Rectal smooth muscle tissue (tissue), 1 donor: ENCODE data around the gene VEGFA.
"Not testable (repeated sequence)": the region's sequence is repeated elsewhere in the genome, so short reads cannot be mapped to it uniquely, and the experiment has no call there.

ENCODE experiments used
- H3K27ac ChIP-seq: one replicate; pipeline ENCODE4 v1.7.0; 2013; ENCODE audit warnings: low read depth, low read length, inconsistent platforms
- H3K27me3 ChIP-seq: one replicate; pipeline ENCODE4 v1.7.0; 2013; ENCODE audit warnings: low read length; ENCODE audit not compliant: control insufficient read depth, insufficient read depth
- H3K36me3 ChIP-seq: one replicate; pipeline ENCODE4 v1.7.0; 2013; ENCODE audit warnings: low read length; ENCODE audit not compliant: control insufficient read depth, insufficient read depth
- H3K4me1 ChIP-seq: one replicate; pipeline ENCODE4 v1.7.0; 2013; ENCODE audit warnings: low read length; ENCODE audit not compliant: control insufficient read depth, insufficient read depth
- H3K4me3 ChIP-seq: one replicate; pipeline ENCODE4 v1.7.0; 2013; ENCODE audit warnings: low read length
- H3K9ac ChIP-seq: one replicate; pipeline ENCODE4 v1.7.0; 2013; ENCODE audit warnings: low read length

Gene VEGFA

DNA sequence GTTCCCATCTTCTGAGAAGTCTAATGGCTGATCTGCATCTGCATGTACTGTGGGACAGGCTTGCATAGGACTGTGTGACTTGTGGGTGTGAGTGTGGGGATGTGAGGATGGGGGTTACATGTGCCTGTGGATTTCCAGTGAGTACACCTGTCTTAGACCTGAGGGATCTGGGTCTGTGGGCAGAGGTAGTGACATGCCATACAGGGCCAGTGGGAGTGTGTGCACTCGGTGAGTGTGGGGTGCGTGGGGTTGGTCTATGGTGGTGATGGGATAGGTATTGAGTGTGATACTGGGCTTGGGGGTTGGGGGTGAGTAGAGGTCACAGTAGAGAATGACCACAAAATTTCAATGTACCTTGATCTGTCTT is 41.7 kb downstream of the VEGFA start:
- Histone ChIP-seq H3K4me1 (no peaks in the 10 kb centered on the region), H3K36me3 (no peaks in the 10 kb centered on the region), H3K27ac (no peak overlapping the region), H3K27me3 (no peaks in the 10 kb centered on the region), H3K9ac (no peak overlapping the region), H3K4me3 (no peak overlapping the region)

DNA sequence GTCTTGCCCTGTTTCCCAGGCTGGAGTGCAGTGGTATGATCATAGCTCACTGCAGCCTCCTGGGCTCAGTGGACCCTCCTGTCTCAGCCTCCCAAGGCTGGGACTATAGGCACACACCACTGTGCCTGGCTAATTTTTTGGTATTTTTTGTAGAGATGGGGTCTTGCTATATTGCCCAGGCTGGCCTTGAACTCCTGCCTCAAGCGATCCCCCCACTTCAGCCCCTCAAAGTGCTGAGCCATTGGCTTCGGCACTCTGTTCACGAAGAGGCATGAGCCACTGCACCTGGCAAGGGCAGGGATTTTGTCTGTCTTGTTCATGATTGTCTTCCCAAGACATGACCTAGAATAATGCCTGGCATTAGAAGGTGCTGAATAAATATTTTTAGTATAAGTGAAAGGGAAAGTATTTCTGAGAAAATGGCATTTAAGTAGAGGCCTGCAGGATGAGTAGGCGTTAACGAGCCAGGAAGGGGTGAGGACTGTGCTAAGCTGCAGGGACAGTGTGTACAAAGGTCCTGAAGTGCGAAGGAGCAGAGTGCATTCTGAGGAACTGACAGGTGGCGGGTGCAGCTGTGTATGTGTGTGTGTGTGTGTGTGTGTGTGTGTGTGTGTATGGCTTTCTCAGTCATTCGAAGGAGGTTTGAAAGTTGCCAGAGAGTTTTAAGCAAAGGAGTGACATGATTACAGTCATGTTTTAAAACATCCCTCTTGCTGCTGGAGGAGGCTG is 43.0 kb downstream of the VEGFA start:
- Histone ChIP-seq H3K27ac (no peak overlapping the region), H3K4me1 (no peaks in the 10 kb centered on the region), H3K36me3 (no peaks in the 10 kb centered on the region), H3K4me3 (no peak overlapping the region), H3K27me3 (no peaks in the 10 kb centered on the region), H3K9ac (no peak overlapping the region)

DNA sequence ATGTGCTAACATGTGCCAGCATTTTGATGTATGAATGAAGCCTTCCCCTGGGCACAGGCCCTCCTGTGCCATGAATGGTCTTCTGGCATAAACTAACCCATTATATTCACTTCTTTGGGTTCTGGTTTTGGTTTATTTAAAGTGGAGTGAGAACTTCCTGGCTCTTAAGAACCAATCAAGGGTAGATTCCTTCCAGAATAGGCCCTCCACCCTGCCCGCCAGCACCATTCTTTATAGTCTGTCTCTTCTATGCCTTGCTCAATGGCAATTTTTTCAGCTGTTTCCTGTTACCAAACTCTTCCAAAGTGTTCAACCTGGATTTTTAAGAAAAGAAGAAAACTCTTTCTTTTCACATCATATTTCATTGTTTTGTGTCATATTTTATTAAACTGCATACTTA is 44.1 kb downstream of the VEGFA start:
- H3K36me3 ChIP-seq = no peaks in the 10 kb centered on the region
- H3K4me3 ChIP-seq = no peak overlapping the region
- H3K4me1 ChIP-seq = no peaks in the 10 kb centered on the region
- H3K27ac ChIP-seq = no peak overlapping the region
- no peaks in the 10 kb centered on the region for H3K27me3 ChIP-seq
- no peak overlapping the region for H3K9ac ChIP-seq

DNA sequence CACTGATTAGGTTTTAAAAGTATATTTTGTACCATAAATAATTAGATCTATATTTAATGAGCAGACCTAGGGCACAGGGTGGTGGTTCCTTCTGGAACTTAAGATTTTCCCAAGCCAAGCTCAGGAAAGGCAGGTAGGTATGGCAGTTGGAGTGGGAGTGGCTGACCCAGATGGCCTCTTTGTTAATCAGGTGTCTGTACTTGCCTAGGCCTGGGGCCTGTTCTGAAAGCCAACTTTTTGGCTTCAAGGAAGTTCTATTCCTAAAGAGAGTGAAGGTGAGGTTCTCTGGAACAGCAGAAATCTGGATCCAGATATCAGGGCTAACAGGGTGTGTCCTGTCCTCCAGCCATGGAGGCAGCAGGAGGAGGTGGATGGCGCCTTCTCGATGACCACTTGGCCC is 44.9 kb downstream of the VEGFA start:
- Histone ChIP-seq H3K9ac (no peak overlapping the region), H3K4me1 (no peaks in the 10 kb centered on the region), H3K27me3 (no peaks in the 10 kb centered on the region), H3K4me3 (no peak overlapping the region), H3K27ac (no peak overlapping the region), H3K36me3 (no peaks in the 10 kb centered on the region)

DNA sequence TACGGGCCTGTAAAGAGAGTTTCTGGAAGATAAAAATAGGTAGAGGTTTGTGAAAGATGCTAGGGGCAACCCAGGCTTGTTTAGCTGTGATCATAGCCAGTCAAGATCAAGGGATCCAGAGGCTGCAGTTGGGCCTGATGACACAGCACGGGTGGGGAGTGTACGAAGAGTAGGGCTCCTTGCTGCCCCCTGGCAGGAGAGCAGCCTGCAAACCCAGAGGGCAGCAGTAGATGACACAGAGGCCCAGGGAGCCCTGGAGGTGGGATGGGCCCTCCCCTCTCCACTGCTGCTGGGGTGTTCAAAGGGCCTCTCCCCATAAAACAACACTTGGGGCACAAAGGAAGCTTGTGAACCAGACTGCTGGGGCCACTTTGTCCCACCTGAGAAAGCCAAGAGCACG is 47.2 kb downstream of the VEGFA start:
- no peaks in the 10 kb centered on the region for H3K36me3 ChIP-seq
- no peaks in the 10 kb centered on the region for H3K4me1 ChIP-seq
- no peak overlapping the region for H3K27ac ChIP-seq
- H3K9ac ChIP-seq = no peak overlapping the region
- no peaks in the 10 kb centered on the region for H3K27me3 ChIP-seq
- no peak overlapping the region for H3K4me3 ChIP-seq

DNA sequence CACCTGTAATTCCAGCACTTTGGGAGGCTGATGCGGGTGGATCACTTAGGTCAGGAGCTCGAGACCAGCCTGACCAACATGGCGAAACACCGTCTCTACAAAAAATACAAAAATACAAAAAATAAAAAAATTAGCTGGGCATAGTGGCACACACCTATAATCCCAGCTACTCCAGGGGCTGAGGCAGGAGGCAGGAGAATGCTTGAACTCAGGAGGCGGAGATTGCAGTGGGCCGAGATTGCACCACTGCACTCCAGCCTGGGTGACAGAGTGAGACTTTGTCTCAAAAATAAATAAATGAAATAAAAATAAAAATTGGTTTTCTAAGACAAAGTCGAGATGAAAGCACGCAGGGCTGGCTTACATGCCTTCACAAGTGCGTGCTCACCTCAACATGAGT is 49.0 kb downstream of the VEGFA start:
- H3K27ac ChIP-seq, H3K27me3 ChIP-seq, H3K4me3 ChIP-seq, H3K36me3 ChIP-seq, H3K4me1 ChIP-seq, H3K9ac ChIP-seq: not testable (repeated sequence)

DNA sequence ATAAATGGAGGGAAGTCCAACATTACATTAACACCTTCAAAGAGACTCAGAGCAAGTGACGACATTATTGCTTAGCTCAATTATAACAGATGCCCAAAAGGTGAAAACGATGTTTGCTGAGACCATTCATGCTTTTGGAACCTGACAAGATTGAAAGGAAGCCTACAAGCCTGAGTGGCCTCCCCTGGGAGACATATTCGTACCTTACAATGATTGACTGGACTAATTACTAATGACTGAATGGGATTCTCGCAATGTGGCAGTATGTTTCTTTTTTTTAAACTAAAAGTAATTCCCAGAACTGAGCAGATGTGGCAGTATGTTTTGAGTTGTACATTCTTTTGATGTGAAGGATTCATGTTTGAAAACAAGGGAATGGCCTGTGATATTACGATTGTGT is 49.9 kb downstream of the VEGFA start:
- H3K4me3 ChIP-seq = no peak overlapping the region
- no peaks in the 10 kb centered on the region for H3K27me3 ChIP-seq
- H3K4me1 ChIP-seq = no peaks in the 10 kb centered on the region
- no peak overlapping the region for H3K9ac ChIP-seq
- no peaks in the 10 kb centered on the region for H3K36me3 ChIP-seq
- H3K27ac ChIP-seq = no peak overlapping the region

DNA sequence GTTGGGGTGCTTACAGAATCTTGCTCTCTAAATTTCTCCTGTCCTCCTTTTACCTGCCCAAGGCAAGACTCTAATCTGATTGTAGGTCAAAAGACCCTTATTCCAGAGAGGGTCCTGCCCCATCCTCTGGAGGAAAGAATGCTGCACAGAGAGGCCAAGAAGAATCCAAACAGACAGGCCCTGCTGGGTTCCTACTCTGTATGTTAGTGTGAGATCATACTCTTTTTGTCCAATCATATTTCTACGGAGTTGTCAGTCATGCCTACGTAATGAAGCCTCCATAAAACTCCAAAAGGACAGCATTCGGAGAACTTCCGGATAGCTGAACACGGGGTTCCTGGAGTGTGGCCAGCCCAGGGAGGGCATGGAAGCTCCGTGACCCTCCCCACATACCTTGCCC is 50.5 kb downstream of the VEGFA start:
- no peak overlapping the region for H3K27ac ChIP-seq
- no peaks in the 10 kb centered on the region for H3K36me3 ChIP-seq
- H3K9ac ChIP-seq = no peak overlapping the region
- H3K4me3 ChIP-seq = no peak overlapping the region
- H3K27me3 ChIP-seq = no peaks in the 10 kb centered on the region
- H3K4me1 ChIP-seq = no peaks in the 10 kb centered on the region

DNA sequence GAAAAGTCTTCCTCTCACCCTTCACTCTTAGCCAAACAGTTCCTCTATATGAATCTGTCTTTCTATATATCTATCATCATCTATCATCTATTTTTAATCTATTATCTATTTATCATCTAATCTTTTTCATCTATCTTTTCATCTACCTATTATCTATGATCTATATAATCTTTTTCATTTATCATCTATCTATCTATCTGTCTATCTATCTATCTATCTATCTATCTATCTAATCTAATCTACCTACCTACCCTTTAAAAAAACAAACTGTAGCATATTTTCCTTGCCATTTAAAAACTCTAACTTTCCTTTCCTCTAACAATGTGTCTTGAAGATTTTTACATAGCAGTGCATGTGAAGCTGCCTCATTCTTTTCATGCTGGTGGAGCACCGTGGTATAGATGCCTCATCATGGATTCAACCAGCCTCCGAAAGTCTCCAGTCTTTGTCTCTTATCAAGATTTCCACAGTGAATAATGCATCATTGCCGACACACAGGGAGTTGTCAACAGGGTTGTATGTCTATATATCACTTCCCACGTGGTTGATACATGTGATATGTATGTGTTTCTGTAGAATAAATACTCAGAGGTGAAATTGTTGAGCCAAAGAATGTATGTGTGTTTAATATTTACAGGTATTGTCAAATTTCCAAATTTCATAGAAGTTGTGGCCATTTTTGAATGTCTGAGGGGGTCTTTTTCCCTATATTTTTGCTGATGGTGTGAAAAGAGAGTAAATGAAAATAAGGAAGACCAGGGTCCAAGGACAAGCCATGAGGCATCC is 51.3 kb downstream of the VEGFA start:
- Histone ChIP-seq H3K27me3 (no peaks in the 10 kb centered on the region), H3K4me1 (no peaks in the 10 kb centered on the region), H3K27ac (no peak overlapping the region), H3K36me3 (no peaks in the 10 kb centered on the region), H3K4me3 (no peak overlapping the region), H3K9ac (no peak overlapping the region)

DNA sequence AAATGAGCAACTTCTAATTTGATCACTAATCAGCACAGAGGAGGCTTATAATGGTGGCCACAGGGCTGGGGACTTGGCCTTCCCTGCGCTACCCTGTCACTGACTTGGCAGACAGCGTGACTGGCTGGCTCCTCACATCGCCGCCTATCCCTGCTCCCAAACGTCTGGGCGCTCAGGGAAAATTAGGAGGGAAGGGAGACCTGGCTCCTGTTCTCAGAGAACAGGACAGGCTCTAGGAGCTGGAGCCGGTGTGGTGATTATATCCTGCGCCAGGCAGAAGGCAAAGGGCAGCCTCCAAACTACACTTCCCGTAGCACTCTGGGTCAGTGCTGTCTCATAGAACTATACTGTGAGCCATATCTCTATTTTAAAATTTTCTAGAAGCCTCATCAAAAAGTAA is 53.4 kb downstream of the VEGFA start:
- Histone ChIP-seq H3K4me3 (no peak overlapping the region), H3K9ac (no peak overlapping the region), H3K4me1 (no peaks in the 10 kb centered on the region), H3K36me3 (no peaks in the 10 kb centered on the region), H3K27ac (no peak overlapping the region), H3K27me3 (no peaks in the 10 kb centered on the region)

DNA sequence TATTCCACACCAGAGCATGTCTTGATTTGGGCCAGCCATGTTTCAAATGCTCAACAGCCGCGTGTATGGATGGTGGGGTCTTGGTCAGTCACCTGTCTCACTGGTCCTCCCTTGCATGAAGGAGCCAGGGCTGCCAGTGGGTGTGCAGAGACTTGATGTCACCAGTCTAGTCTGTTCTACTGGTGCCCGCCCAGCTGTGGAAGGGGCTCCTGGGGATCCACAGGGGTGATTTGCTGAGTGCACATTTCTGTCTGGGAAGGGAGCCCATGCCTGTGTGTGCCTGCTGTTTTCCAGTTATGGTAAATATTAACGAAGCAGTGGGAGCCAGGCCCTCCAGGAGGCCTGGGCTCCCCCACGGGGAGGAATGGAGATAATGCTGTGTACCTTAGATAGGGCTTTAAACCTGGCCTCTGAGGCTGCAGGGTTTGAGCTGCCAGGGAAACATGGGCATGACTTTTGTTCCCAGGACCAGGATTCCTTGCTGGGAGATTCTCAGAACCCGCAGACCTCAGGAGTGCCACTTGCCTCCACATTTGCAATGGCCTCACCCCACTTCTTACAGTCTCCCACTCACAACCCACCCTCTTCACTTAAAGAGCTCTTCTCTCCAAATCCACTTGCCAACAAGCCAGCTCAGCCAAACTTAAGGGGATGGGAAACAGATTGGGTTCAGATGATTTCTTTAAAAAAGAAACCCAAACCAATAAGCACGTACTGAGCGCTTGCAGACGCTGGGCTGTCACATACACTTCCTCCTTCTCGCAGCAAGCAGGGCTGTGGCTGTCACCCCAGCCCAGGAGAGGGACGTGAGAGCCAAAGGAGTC is 54.1 kb downstream of the VEGFA start:
- no peaks in the 10 kb centered on the region for H3K36me3 ChIP-seq
- no peaks in the 10 kb centered on the region for H3K27me3 ChIP-seq
- H3K4me1 ChIP-seq = no peaks in the 10 kb centered on the region
- H3K27ac ChIP-seq = no peak overlapping the region
- no peak overlapping the region for H3K4me3 ChIP-seq
- H3K9ac ChIP-seq = no peak overlapping the region

DNA sequence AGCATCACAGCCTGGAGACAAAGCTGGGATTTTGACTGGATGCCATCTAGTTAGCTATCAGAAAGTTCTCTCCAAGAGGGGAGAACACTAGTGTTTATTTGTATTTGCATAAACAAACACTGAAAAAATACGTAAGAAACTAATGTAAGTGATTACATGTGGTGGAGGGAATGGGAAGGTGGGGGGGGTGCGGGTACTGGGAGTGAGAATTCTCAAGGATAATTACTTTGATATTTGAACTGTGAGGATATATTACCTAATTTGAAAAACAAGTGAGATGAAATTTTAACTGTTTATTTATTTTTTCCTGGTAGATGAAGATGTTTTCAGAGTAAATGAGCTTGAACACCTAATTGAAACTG is 54.7 kb downstream of the VEGFA start:
- Histone ChIP-seq H3K4me1 (no peaks in the 10 kb centered on the region), H3K27ac (no peak overlapping the region), H3K9ac (no peak overlapping the region)

More for the DNA sequence above, 54.7 kb downstream of the VEGFA start:
- no peak overlapping the region for H3K4me3 ChIP-seq
- H3K36me3 ChIP-seq = no peaks in the 10 kb centered on the region
- no peaks in the 10 kb centered on the region for H3K27me3 ChIP-seq
